ENCODE data around the gene IDI2.
"Not testable (repeated sequence)": the region's sequence is repeated elsewhere in the genome, so short reads cannot be mapped to it uniquely, and the experiment has no call there.

The IDI2 gene

DNA sequence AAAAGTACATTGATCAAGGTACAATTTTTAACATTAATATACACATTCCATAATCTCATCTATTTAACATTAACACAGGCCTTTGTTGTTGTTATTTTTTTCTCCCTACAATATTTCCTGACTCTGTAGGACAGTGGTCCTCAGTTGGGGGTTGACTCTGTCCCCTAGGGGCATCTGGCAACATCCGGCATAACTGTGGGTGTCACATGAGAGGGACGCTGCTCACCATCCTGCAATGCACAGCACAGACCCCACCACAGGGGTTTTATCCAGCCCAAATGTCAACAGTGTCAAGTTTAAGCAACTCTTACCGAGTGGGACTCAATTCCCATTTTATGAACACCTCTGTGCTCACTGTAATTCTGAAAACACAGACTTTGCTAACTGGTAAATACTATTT is 14.5 kb upstream of the IDI2 start:
- H3K36me3 ChIP-seq (ENCODE audit: insufficient read depth, low read length) = peaks cover 72% of the 10 kb centered on the region
- no peak overlapping the region for H3K27ac ChIP-seq (ENCODE audit: low read depth, low read length, poor library complexity, severe bottlenecking)
- H3K9ac ChIP-seq (ENCODE audit: low read length) = no peak overlapping the region
- no peak overlapping the region for H2AFZ ChIP-seq (ENCODE audit: low read length)
- H3K4me3 ChIP-seq (ENCODE audit: low read depth, low read length, poor library complexity, severe bottlenecking) = no peak overlapping the region
- no peaks in the 10 kb centered on the region for H3K9me3 ChIP-seq (ENCODE audit: low read length)
- peaks cover 3% of the 10 kb centered on the region; the same call in 1 of the 2 replicates for H3F3A ChIP-seq (ENCODE audit: insufficient read depth, low read length)
- TF ChIP-seq EZH2 (IDR thresholded peaks at IDR 0.05; ENCODE audit: borderline replicate concordance, low read length) = no peak
- TF ChIP-seq, protein P1, sequence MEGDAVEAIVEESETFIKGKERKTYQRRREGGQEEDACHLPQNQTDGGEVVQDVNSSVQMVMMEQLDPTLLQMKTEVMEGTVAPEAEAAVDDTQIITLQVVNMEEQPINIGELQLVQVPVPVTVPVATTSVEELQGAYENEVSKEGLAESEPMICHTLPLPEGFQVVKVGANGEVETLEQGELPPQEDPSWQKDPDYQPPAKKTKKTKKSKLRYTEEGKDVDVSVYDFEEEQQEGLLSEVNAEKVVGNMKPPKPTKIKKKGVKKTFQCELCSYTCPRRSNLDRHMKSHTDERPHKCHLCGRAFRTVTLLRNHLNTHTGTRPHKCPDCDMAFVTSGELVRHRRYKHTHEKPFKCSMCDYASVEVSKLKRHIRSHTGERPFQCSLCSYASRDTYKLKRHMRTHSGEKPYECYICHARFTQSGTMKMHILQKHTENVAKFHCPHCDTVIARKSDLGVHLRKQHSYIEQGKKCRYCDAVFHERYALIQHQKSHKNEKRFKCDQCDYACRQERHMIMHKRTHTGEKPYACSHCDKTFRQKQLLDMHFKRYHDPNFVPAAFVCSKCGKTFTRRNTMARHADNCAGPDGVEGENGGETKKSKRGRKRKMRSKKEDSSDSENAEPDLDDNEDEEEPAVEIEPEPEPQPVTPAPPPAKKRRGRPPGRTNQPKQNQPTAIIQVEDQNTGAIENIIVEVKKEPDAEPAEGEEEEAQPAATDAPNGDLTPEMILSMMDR (IDR thresholded peaks at IDR 0.05; ENCODE audit: low read length) = no peak
- peaks cover 8% of the 10 kb centered on the region; the same call in 1 of the 2 replicates for H3K79me2 ChIP-seq (ENCODE audit: insufficient read depth, low read length)
- H3K4me2 ChIP-seq (ENCODE audit: low read length) = no peak overlapping the region
- no peaks in the 10 kb centered on the region for H3K9me2 ChIP-seq (ENCODE audit: low read depth, low read length)
- peaks cover 25% of the 10 kb centered on the region for H3K4me1 ChIP-seq (ENCODE audit: insufficient read depth, low read length, severe bottlenecking)
- H4K20me1 ChIP-seq (ENCODE audit: insufficient read depth, low read length) = no peaks in the 10 kb centered on the region
- H3K27me3 ChIP-seq (ENCODE audit: insufficient read depth, low read length) = no peaks in the 10 kb centered on the region

DNA sequence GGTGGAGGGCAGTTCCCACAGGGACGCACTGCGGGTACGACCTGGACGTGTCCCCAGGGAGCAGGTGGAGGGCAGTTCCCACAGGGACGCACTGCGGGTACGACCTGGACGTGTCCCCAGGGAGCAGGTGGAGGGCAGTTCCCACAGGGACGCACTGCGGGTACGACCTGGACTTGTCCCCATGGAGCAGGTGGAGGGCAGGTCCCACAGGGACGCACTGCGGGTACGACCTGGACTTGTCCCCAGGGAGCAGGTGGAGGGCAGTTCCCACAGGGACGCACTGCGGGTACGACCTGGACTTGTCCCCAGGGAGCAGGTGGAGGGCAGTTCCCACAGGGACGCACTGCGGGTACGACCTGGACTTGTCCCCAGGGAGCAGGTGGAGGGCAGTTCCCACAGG is 13.1 kb upstream of the IDI2 start:
- H3K27me3 ChIP-seq (ENCODE audit: insufficient read depth, low read length); H3K9ac ChIP-seq (ENCODE audit: low read length); H3F3A ChIP-seq (ENCODE audit: insufficient read depth, low read length); H3K4me3 ChIP-seq (ENCODE audit: low read depth, low read length, poor library complexity, severe bottlenecking); H3K4me2 ChIP-seq (ENCODE audit: low read length); H4K20me1 ChIP-seq (ENCODE audit: insufficient read depth, low read length); H3K79me2 ChIP-seq (ENCODE audit: insufficient read depth, low read length); H3K27ac ChIP-seq (ENCODE audit: low read depth, low read length, poor library complexity, severe bottlenecking); H3K9me3 ChIP-seq (ENCODE audit: low read length); H3K9me2 ChIP-seq (ENCODE audit: low read depth, low read length); H2AFZ ChIP-seq (ENCODE audit: low read length): not testable (repeated sequence)
- Histone ChIP-seq H3K4me1 (ENCODE audit: insufficient read depth, low read length, severe bottlenecking) (peaks cover 11% of the 10 kb centered on the region), H3K36me3 (ENCODE audit: insufficient read depth, low read length) (peaks cover 60% of the 10 kb centered on the region)

DNA sequence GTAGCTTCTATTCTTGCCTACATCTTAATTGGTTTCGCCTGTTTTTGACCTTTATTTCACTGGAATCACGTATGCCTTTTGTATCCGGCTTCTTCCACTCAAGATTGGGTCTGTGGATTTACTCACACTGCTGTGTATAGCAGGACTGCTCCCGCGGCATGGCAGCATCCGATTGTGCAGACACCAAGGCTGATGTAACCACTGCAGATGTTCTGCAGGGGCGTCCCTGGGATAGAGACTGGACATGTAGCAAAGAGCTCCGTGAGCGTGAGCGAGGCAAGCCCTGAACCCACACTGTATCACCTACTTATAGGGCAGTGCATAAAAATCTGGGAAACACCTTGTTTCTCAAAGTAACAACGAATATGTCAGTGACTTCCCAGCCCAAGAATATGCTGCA is 11.4 kb upstream of the IDI2 start:
- Histone ChIP-seq H3K4me2 (ENCODE audit: low read length) (no peak overlapping the region), H3K36me3 (ENCODE audit: insufficient read depth, low read length) (peaks cover 43% of the 10 kb centered on the region), H3K27ac (ENCODE audit: low read depth, low read length, poor library complexity, severe bottlenecking) (no peak overlapping the region), H3K27me3 (ENCODE audit: insufficient read depth, low read length) (no peaks in the 10 kb centered on the region), H3F3A (ENCODE audit: insufficient read depth, low read length) (no peaks in the 10 kb centered on the region), H3K4me1 (ENCODE audit: insufficient read depth, low read length, severe bottlenecking) (peaks cover 6% of the 10 kb centered on the region), H3K9ac (ENCODE audit: low read length) (no peak overlapping the region), H4K20me1 (ENCODE audit: insufficient read depth, low read length) (no peaks in the 10 kb centered on the region), H2AFZ (ENCODE audit: low read length) (no peak overlapping the region), H3K79me2 (ENCODE audit: insufficient read depth, low read length) (no peaks in the 10 kb centered on the region), H3K9me3 (ENCODE audit: low read length) (no peaks in the 10 kb centered on the region), H3K4me3 (ENCODE audit: low read depth, low read length, poor library complexity, severe bottlenecking) (no peak overlapping the region), H3K9me2 (ENCODE audit: low read depth, low read length) (no peaks in the 10 kb centered on the region)
- TF ChIP-seq, protein P1 (IDR thresholded peaks at IDR 0.05; ENCODE audit: low read length) = no peak
- TF ChIP-seq EZH2 (IDR thresholded peaks at IDR 0.05; ENCODE audit: borderline replicate concordance, low read length) = no peak

DNA sequence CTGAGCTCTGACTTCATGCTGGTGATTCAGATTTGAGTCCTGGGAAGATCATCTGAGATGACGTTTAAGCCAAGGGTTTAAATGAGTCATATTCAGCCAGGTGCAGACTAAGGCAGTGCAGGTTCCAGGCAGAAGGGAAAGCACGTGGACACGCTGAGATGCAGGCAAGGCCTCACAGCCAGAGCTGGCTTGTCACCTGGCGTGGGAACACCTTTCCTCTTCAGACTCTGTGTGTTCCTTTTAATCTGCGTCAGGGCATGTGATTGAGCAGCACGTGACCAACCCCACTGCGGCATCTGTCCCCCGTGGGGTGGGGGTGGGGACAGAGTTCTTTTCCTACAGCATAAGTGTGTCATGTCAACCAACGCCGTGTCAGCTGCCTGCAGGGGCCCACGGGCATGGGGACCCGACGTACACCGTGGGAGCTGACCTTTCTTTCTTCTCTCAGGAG is 10.7 kb upstream of the IDI2 start:
- H3K9me2 ChIP-seq (ENCODE audit: low read depth, low read length) = no peaks in the 10 kb centered on the region
- no peaks in the 10 kb centered on the region for H3K9me3 ChIP-seq (ENCODE audit: low read length)
- peaks cover 6% of the 10 kb centered on the region for H3K4me1 ChIP-seq (ENCODE audit: insufficient read depth, low read length, severe bottlenecking)
- no peaks in the 10 kb centered on the region for H4K20me1 ChIP-seq (ENCODE audit: insufficient read depth, low read length)
- H3K79me2 ChIP-seq (ENCODE audit: insufficient read depth, low read length) = no peaks in the 10 kb centered on the region
- H3K4me3 ChIP-seq (ENCODE audit: low read depth, low read length, poor library complexity, severe bottlenecking) = no peak overlapping the region
- H3K36me3 ChIP-seq (ENCODE audit: insufficient read depth, low read length) = peaks cover 36% of the 10 kb centered on the region
- H3K27me3 ChIP-seq (ENCODE audit: insufficient read depth, low read length) = no peaks in the 10 kb centered on the region
- TF ChIP-seq EZH2 (IDR thresholded peaks at IDR 0.05; ENCODE audit: borderline replicate concordance, low read length) = no peak
- TF ChIP-seq, protein P1 (IDR thresholded peaks at IDR 0.05; ENCODE audit: low read length) = no peak
- H3K27ac ChIP-seq (ENCODE audit: low read depth, low read length, poor library complexity, severe bottlenecking) = no peak overlapping the region
- no peak overlapping the region for H2AFZ ChIP-seq (ENCODE audit: low read length)
- H3K9ac ChIP-seq (ENCODE audit: low read length) = no peak overlapping the region
- H3K4me2 ChIP-seq (ENCODE audit: low read length) = no peak overlapping the region
- no peaks in the 10 kb centered on the region for H3F3A ChIP-seq (ENCODE audit: insufficient read depth, low read length)
